Medulla oblongata (tissue), 1 donor: ENCODE results near the gene WFDC1.

Source experiments
- DNase-seq: peaks from one replicate; pipeline ENCODE4 v3.0.0-alpha.2; 2015; ENCODE audit errors: extremely low spot score

Gene WFDC1

GRCh38 chr16:84351630-84352029 is 57.0 kb downstream of the WFDC1 start:
- no peak for DNase-seq

DNA sequence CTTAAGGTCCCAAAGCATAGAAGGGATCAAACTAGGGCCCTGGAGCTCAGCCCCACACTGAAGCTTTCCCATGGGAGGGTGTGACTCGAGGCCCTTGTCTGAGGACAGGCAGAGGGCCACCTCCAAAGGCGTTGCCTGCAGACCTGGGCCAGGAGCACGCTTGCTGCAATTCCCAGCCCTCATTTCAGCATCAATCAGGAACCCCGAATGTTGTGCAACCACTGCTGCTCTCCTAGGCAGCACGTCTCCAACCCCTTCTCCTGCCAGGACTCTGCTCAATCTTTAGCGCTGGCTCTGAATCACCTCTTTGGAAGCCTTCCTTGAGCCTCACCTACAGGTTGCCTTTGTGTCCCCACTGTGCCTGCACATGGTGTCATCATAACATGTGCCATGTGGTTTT is 59.6 kb downstream of the WFDC1 start:
- no peak for DNase-seq

DNA sequence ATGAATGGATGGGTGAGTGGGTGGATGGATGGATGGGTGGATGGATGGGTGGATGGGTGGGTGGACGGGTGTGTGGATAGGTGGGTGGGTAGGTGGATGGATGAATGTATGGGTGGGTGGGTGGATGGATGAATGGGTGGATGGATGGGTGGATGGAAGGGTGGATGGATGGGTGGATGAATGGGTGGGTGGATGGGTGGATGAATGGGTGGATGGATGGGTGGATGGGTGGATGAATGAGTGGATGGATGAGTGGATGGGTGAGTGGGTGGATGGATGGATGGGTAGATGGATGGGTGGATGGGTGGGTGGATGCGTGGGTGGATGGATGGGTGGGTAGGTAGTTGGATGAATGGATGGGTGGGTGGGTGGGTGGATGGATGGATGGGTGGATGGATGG is 60.5 kb downstream of the WFDC1 start:
- no peak for DNase-seq

DNA sequence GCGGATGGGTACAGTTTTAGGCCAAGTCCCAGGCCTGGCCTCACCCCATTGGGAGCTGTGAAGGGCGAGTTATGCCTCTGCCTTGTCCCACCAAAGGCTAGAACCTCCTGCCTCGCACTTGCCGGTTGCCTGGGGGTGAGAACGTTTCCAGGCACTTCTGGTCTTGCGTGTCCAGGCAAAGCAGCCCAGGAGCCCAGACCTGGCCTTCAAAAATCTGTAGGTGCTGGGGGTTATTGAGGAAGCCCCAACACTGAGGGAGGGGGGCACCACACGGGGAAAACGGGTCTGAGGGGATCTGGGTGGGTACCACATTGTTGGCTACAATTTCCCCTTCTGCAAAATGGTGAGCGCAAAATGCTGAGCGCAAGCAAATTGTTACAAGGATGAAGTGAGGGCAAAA is 61.5 kb downstream of the WFDC1 start:
- no peak for DNase-seq

GRCh38 chr16:84356591-84357116 is 62.0 kb downstream of the WFDC1 start:
- DNase-seq: peak; percentile 94

GRCh38 chr16:84357191-84357651 is 62.5 kb downstream of the WFDC1 start:
- DNase-seq: no peak

DNA sequence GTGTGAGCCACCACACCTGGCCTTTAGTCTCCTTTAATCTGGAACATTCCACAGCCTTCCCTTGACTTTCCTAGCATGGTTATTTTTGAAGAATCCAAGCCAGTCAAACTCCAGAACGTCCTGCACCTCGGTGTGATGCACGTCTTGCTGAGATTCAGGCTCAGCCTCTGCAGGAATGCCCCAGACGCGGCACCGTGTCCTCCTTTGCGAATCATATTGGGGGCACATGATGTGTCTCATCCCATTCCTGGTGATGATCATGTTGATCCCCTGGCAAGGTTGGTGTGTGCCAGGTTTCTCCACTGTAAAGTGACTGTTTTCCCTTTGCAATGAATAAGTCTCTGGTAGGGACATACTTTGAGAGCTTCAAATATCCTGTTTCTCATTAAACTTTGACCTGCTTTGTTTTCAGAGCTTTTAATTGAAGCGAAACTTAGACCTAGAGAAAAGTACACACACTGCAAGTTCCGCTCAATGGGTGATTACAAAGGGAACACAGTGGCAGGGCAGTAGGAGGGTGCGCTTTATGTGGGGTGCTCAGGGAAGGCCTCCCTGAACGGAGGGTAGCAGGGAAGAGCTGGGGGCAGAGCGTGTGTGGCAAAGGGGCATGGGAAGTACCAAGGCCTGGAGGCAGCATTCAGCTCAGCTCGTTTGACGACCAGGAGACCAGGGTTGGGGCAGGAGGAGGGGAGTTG is 64.1 kb downstream of the WFDC1 start:
- DNase-seq: no peak

- no peak for DNase-seq
Observed at GRCh38 chr16:84359326-84359725, 64.6 kb downstream of the WFDC1 start.

GRCh38 chr16:84360170-84360569 is 65.5 kb downstream of the WFDC1 start:
- DNase-seq: no peak

GRCh38 chr16:84360748-84361147 is 66.1 kb downstream of the WFDC1 start:
- no peak for DNase-seq

DNA sequence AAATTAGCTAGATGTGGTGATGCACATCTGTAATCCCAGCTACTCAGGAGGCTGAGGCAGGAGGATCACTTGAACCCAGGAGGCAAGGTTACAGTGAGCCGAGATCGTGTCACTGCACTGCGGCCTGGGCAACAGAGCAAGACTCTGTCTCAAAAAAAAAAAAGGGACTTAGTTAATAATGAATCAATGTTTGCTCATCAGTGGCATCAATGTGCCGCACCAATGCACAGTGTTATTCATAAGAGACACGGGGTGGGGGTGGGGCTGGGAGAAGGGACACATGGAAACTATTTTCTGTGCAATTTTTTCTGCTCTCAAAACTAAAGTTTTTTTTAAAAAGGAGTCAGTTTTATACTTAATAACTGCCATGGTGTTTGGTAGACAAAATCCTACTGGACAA is 66.9 kb downstream of the WFDC1 start:
- no peak for DNase-seq

DNA sequence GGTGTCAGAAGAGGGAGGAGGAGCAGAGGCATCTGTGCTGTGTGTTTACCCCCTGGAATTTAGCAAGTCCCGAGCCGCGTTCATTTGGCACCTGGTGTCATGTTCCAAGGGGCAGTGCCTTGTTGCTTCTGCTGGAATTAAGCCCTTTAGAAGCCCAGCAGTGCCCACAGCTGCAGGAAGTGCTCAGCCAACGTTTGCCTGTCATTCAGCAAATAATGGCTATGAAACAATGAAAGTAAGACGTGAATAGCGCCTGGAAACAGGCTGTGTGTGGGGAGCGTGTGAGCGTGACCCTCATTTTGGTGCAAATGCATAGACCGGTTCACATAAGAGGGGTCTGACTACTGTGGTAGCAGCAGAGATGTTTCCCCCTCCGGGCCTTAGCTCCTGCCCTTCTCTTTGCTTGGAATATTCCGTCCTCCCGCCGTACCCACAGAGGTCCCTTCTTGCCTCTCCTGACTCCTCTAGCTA is 67.8 kb downstream of the WFDC1 start:
- DNase-seq: peak; percentile 44

GRCh38 chr16:84366208-84366607 is 71.5 kb downstream of the WFDC1 start:
- DNase-seq: no peak

GRCh38 chr16:84367297-84367680 is 72.6 kb downstream of the WFDC1 start:
- DNase-seq: no peak

GRCh38 chr16:84367750-84368307 is 73.2 kb downstream of the WFDC1 start:
- DNase-seq: no peak

DNA sequence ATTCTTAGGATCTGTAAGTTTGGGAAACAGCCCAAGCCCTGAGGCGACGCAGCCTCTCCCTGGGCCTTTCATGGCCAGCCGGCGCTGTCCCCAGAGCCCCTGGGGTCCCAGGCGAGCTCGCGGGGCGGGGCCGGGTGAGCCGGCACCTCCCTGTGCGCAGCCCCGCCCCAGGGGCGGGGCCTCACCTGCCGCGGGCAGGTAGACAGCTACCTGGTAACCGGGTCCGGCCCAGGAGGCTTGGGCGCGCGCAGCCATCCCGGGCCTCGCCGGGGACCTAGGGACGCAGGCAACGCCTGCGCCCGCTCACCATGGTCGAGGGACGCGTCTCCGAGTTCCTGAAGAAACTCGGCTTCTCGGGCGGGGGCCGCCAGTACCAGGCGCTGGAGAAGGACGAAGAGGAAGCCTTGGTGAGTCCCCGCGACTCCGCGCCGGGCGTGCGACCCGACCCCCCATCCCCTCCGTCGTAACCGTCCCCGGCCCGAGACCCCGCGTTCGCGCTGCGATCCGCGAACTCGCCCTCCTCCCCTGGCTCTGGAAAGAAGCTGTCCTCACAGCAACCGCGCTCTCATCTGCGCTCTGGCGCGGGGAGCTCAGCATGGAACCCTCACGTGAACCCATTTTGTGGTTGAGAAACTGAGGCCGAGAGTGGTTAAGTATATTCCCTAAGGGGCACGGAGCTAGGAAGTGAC is 73.8 kb downstream of the WFDC1 start, which contains the start of gene ATP2C2:
TSS of gene ATP2C2 (plus strand) at position 231 of the 689 bp plus-strand sequence. CDS start at position 309, 78 bp downstream.
- no peak for DNase-seq

GRCh38 chr16:84369105-84369504 is 74.4 kb downstream of the WFDC1 start:
- no peak for DNase-seq

DNA sequence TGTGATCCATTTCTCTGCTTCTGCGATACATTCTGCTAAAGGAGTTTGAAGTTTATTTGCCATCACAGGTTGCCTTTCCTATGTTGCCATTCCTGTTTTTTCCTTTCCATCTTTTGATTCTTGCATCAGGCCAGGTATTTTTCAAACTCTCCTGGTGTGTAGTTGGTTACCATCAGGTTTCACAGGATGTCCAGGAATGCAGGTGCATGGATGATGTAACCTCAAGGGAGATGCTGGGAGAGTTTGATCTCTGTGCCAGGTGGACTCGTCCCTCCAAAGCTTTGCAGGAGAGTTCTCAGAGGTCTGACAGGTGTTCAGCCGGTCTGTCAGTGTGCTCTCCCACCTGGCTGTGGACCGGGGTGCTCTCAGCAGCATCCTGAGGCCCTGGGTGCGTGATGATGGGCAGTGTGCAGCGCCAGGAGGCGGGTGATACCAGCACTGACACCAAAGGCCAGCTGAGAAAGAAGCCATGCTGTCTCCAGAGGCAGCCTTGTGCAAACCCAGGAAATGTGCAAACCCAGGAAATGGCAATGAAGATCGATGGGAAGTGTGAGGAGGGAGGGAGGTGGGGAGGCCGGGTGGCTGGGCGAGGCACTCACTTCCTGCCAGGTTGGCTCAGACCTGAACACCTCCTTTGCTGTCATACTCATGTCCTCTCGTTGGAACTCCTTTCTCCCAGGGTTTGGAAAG is 75.4 kb downstream of the WFDC1 start:
- DNase-seq: no peak

DNA sequence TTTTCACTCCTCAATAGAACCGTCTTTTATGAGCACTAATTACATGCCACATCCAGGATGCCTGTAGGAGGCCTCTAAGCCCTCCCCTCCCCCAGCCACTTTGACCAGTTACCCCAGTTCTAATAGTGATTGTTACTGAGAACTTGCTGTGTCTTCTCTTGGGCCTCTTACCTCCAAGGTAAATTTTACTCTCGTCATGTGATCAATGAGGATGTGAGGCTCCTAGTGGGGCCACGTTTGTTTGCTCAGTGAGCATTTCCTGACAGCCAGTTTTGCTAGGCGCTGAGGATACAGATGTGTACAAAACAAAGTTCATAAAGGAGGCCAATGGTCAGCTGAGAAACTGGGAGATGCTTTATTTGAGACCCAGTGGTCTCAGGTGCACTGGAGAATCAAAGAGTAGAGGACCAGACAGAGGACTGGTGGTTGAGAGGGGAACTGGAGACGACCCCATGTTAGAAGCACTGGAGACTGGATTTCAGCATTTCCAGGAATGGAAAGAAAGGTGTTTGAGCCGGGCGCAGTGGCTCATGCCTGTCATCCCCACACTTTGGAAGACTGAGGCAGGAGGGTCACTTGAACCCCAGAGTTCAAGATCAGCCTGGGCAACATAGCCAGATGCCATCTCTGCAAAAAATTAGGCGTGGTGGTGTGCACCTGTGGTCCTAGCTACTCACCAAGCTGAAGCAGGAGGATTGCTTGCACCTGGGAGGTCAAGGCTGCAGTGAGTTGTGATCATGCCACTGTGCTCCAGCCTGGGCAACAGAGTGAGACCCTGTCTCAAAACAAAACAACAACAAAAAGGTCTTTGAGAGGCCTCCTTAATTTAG is 76.3 kb downstream of the WFDC1 start:
- no peak for DNase-seq

DNA sequence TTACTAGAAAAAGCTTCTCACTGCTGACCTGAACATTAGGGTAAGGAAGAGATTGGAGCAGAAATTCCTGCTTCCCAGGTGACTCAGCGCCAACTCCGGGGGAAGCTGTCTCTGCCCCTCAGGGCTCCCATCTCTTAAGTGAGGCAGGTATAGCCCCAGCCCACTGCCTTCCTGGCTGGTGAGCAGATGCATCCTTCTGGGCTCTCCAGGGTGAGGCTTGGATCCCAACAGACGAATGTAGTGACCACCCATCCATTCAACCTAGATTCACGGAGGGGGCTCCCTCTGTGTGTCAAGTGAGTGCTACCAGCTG is 76.8 kb downstream of the WFDC1 start:
- no peak for DNase-seq

- DNase-seq: no peak
Observed at GRCh38 chr16:84373907-84374489, 79.3 kb downstream of the WFDC1 start.
